ENCODE data around the gene RAMP2.
A peak's percentile ranks its signal among the peaks of the same experiment; 100 is the strongest.

Gene RAMP2

GRCh38 chr17:42795465-42795864, 34.4 kb downstream of the RAMP2 start:
- no peak for DNase-seq

GRCh38 chr17:42796066-42796758, 35.2 kb downstream of the RAMP2 start:
- DNase-seq = no peak

- no peak for DNase-seq
Measured at GRCh38 chr17:42797067-42798007, 36.3 kb downstream of the RAMP2 start.

GRCh38 chr17:42798011-42798382, 37.0 kb downstream of the RAMP2 start:
- DNase-seq = no peak

GRCh38 chr17:42798383-42799380, 37.7 kb downstream of the RAMP2 start, which contains the start of the genes CNTD1 and COA3:
TSS of gene CNTD1 (plus strand) at chr17:42798861. CDS start at chr17:42799068, 207 bp downstream.
TSS of gene COA3 (minus strand) at chr17:42798704. CDS start at chr17:42798681, 23 bp downstream.
- DNase-seq = peak; percentile 84 to 94

GRCh38 chr17:42803074-42803883, 42.3 kb downstream of the RAMP2 start:
- no peak for DNase-seq

GRCh38 chr17:42804918-42805367, 43.9 kb downstream of the RAMP2 start:
- DNase-seq = peak in 1 of 2 experiments; percentile 54

GRCh38 chr17:42806249-42806648, 45.2 kb downstream of the RAMP2 start:
- DNase-seq = no peak

GRCh38 chr17:42809250-42809649, 48.2 kb downstream of the RAMP2 start:
- no peak for DNase-seq
